KOPT-K1 (cell line): ENCODE results near the gene PRKCE.
"Not testable (repeated sequence)": the region's sequence is repeated elsewhere in the genome, so short reads cannot be mapped to it uniquely, and the experiment has no call there.

Source experiments
- H3K27ac ChIP-seq: fragments of 200-600 bp; sonication (generic); 2 replicates; pipeline ENCODE4 v1.5.1; 2016; ENCODE audit warnings: antibody characterized with exemption, mild to moderate bottlenecking, low read depth, low read length; ENCODE audit not compliant: poor library complexity, severe bottlenecking
- H3K36me3 ChIP-seq: fragments of 200-600 bp; sonication (generic); 2 replicates; pipeline ENCODE4 v1.5.1; 2017; ENCODE audit warnings: antibody characterized with exemption, mild to moderate bottlenecking, low read length, moderate library complexity; ENCODE audit not compliant: insufficient read depth
- H3K9me3 ChIP-seq: fragments of 200-600 bp; sonication (generic); 2 replicates; pipeline ENCODE4 v1.5.1; 2017; ENCODE audit warnings: antibody characterized with exemption, low read length, mild to moderate bottlenecking; ENCODE audit not compliant: insufficient read depth, poor library complexity, severe bottlenecking

The PRKCE gene

GRCh38 chr2:45695480-45696007, 44.1 kb downstream of the PRKCE start:
- H3K36me3 ChIP-seq, H3K27ac ChIP-seq, H3K9me3 ChIP-seq: not testable (repeated sequence)

- no peaks in the 10 kb centered on the region for H3K36me3 ChIP-seq
- H3K27ac ChIP-seq = no peak overlapping the region
- no peaks in the 10 kb centered on the region for H3K9me3 ChIP-seq
Measured at GRCh38 chr2:45696708-45697107, 45.2 kb downstream of the PRKCE start.

- H3K27ac ChIP-seq = no peak overlapping the region
- no peaks in the 10 kb centered on the region for H3K9me3 ChIP-seq
- no peaks in the 10 kb centered on the region for H3K36me3 ChIP-seq
Measured at GRCh38 chr2:45697190-45697589, 45.7 kb downstream of the PRKCE start.

GRCh38 chr2:45698554-45698953, 47.1 kb downstream of the PRKCE start:
- Histone ChIP-seq H3K9me3 (no peaks in the 10 kb centered on the region), H3K36me3 (no peaks in the 10 kb centered on the region), H3K27ac (no peak overlapping the region)

GRCh38 chr2:45699032-45699658, 47.7 kb downstream of the PRKCE start:
- Histone ChIP-seq H3K27ac (no peak overlapping the region), H3K36me3 (no peaks in the 10 kb centered on the region)

GRCh38 chr2:45700407-45701013, 49.0 kb downstream of the PRKCE start:
- Histone ChIP-seq H3K9me3 (no peaks in the 10 kb centered on the region), H3K36me3 (no peaks in the 10 kb centered on the region), H3K27ac (no peak overlapping the region)

More at GRCh38 chr2:45699032-45699658, 47.7 kb downstream of the PRKCE start:
- no peaks in the 10 kb centered on the region for H3K9me3 ChIP-seq

- Histone ChIP-seq H3K9me3 (peaks cover 11% of the 10 kb centered on the region), H3K27ac (no peak overlapping the region), H3K36me3 (no peaks in the 10 kb centered on the region)
Measured at GRCh38 chr2:45705233-45705632, 53.8 kb downstream of the PRKCE start.

- H3K9me3 ChIP-seq = peaks cover 11% of the 10 kb centered on the region
- H3K27ac ChIP-seq = no peak overlapping the region
- H3K36me3 ChIP-seq = no peaks in the 10 kb centered on the region
Measured at GRCh38 chr2:45706033-45706432, 54.6 kb downstream of the PRKCE start.

GRCh38 chr2:45707006-45707405, 55.5 kb downstream of the PRKCE start:
- H3K9me3 ChIP-seq = peaks cover 11% of the 10 kb centered on the region
- no peaks in the 10 kb centered on the region for H3K36me3 ChIP-seq
- no peak overlapping the region for H3K27ac ChIP-seq

- Histone ChIP-seq H3K27ac (no peak overlapping the region), H3K9me3 (peaks cover 11% of the 10 kb centered on the region), H3K36me3 (no peaks in the 10 kb centered on the region)
Measured at GRCh38 chr2:45707661-45708060, 56.2 kb downstream of the PRKCE start.

GRCh38 chr2:45708501-45708900, 57.0 kb downstream of the PRKCE start:
- no peaks in the 10 kb centered on the region for H3K36me3 ChIP-seq
- H3K27ac ChIP-seq = no peak overlapping the region
- peaks cover 11% of the 10 kb centered on the region for H3K9me3 ChIP-seq

GRCh38 chr2:45709137-45709536, 57.7 kb downstream of the PRKCE start:
- Histone ChIP-seq H3K36me3 (no peaks in the 10 kb centered on the region), H3K9me3 (peaks cover 11% of the 10 kb centered on the region)

GRCh38 chr2:45710468-45710867, 59.0 kb downstream of the PRKCE start:
- no peak overlapping the region for H3K27ac ChIP-seq
- no peaks in the 10 kb centered on the region for H3K36me3 ChIP-seq
- peaks cover 11% of the 10 kb centered on the region for H3K9me3 ChIP-seq

More at GRCh38 chr2:45709137-45709536, 57.7 kb downstream of the PRKCE start:
- H3K27ac ChIP-seq = no peak overlapping the region

- Histone ChIP-seq H3K9me3 (peaks cover 11% of the 10 kb centered on the region), H3K27ac (no peak overlapping the region), H3K36me3 (no peaks in the 10 kb centered on the region)
Measured at GRCh38 chr2:45711224-45711623, 59.7 kb downstream of the PRKCE start.

- Histone ChIP-seq H3K9me3 (peaks cover 11% of the 10 kb centered on the region), H3K36me3 (no peaks in the 10 kb centered on the region), H3K27ac (no peak overlapping the region)
Measured at GRCh38 chr2:45712570-45712969, 61.1 kb downstream of the PRKCE start.

- Histone ChIP-seq H3K9me3 (peaks cover 6% of the 10 kb centered on the region), H3K27ac (no peak overlapping the region), H3K36me3 (no peaks in the 10 kb centered on the region)
Measured at GRCh38 chr2:45713136-45713535, 61.7 kb downstream of the PRKCE start.
